IMR-90 (cell line): ENCODE data around the gene SYTL1. TPM values are rescaled to one million over a fixed set of nuclear protein-coding genes. Genes with fewer than 3 reads are reported as not detected.

ENCODE experiments used
- ATAC-seq: fragments of 200-7000 bp; cut with Tn5 transposase; 2 replicates; pipeline ENCODE4 v1.9.1; 2020; ENCODE audit warnings: low read depth, mild to moderate bottlenecking, moderate library complexity
- BruUV-seq: library from RNA; stranded (reverse); fragments of 400-500 nt; replicated peaks from 2 replicates; lab custom pipeline; 2021; lab: Mats Ljungman, UMichigan
- CTCF ChIA-PET: fragments of 300-600 bp; formaldehyde crosslinking; extraction: SDS; loops from one replicate; lab custom pipeline; 2021; ENCODE audit warnings: antibody characterized with exemption; lab: Yijun Ruan, JAX
- POLR2A ChIA-PET: fragments of 300-600 bp; sonication (Branson Sonifier 250); formaldehyde crosslinking; loops from one replicate; lab custom pipeline; 2022; ENCODE audit warnings: antibody characterized with exemption; ENCODE audit not compliant: unreplicated experiment; lab: Charles Lee
- DNase-seq: peaks from one replicate; pipeline ENCODE4 v3.0.0; 2013
- H2AFZ ChIP-seq: replicated peaks from 2 replicates; pipeline ENCODE3; 2013; ENCODE audit warnings: low read length, mild to moderate bottlenecking; ENCODE audit not compliant: poor library complexity
- H2AK5ac ChIP-seq: 2 replicates; pipeline ENCODE4 v1.6.1; 2013; ENCODE audit warnings: low read depth, low read length, inconsistent platforms
- H2AK9ac ChIP-seq: replicated peaks from 2 replicates; pipeline ENCODE3; 2013; ENCODE audit warnings: mild to moderate bottlenecking, low read depth, low read length, moderate library complexity; ENCODE audit not compliant: poor library complexity
- H2BK120ac ChIP-seq: 2 replicates; pipeline ENCODE4 v1.6.1; 2013; ENCODE audit warnings: low read depth, low read length, inconsistent platforms
- H2BK15ac ChIP-seq: 3 replicates; pipeline ENCODE4 v1.6.1; 2013; ENCODE audit warnings: low read depth, low read length, inconsistent platforms
- H2BK20ac ChIP-seq: 2 replicates; pipeline ENCODE4 v1.6.1; 2013; ENCODE audit warnings: low read depth, mild to moderate bottlenecking, inconsistent platforms, low read length, moderate library complexity
- H2BK5ac ChIP-seq: 2 replicates; pipeline ENCODE4 v1.6.1; 2013; ENCODE audit warnings: mild to moderate bottlenecking, low read depth, low read length, inconsistent platforms; ENCODE audit not compliant: poor library complexity, severe bottlenecking
- H3K14ac ChIP-seq: replicated peaks from 2 replicates; pipeline ENCODE4 v1.6.1; 2013; ENCODE audit warnings: low read depth, low read length, inconsistent platforms
- H3K18ac ChIP-seq: 2 replicates; pipeline ENCODE4 v1.6.1; 2013; ENCODE audit warnings: low read depth, low read length, control low read depth
- H3K23ac ChIP-seq: 2 replicates; pipeline ENCODE4 v1.6.1; 2013; ENCODE audit warnings: low read depth, low read length, inconsistent platforms
- H3K27ac ChIP-seq: 2 replicates; pipeline ENCODE4 v1.5.1; 2013; ENCODE audit warnings: mild to moderate bottlenecking, control low read depth, low read length; ENCODE audit not compliant: insufficient read depth
- H3K27me3 ChIP-seq: 2 replicates; pipeline ENCODE4 v1.6.1; 2013; ENCODE audit warnings: low read length; ENCODE audit not compliant: control insufficient read depth, insufficient read depth
- H3K36me3 ChIP-seq: 2 replicates; pipeline ENCODE4 v1.6.1; 2013; ENCODE audit warnings: low read length, mixed read lengths; ENCODE audit not compliant: control insufficient read depth, insufficient read depth
- H3K4ac ChIP-seq: 2 replicates; pipeline ENCODE4 v1.6.1; 2013; ENCODE audit warnings: low read depth, low read length, inconsistent platforms
- H3K4me1 ChIP-seq: 2 replicates; pipeline ENCODE4 v1.6.1; 2013; ENCODE audit warnings: low read length, mixed read lengths; ENCODE audit not compliant: control insufficient read depth, insufficient read depth
- H3K4me2 ChIP-seq: 2 replicates; pipeline ENCODE4 v1.6.1; 2013; ENCODE audit warnings: low read depth, mild to moderate bottlenecking, control low read depth, low read length, moderate library complexity
- H3K4me3 ChIP-seq: 2 replicates; pipeline ENCODE4 v1.5.1; 2013; ENCODE audit warnings: low read depth, mild to moderate bottlenecking, control low read depth, low read length, moderate library complexity; ENCODE audit not compliant: insufficient read depth
- H3K56ac ChIP-seq: 2 replicates; pipeline ENCODE4 v1.6.1; 2013; ENCODE audit warnings: low read length, inconsistent platforms; ENCODE audit not compliant: insufficient read depth; ENCODE audit errors: extremely low read depth
- H3K79me1 ChIP-seq, 2 experiments: 2 replicates each; pipeline ENCODE4 v1.6.1; 2013; ENCODE audit warnings: low read length in 2 of 2, inconsistent platforms in 1 of 2, low read depth in 1 of 2
- H3K9ac ChIP-seq: 2 replicates; pipeline ENCODE4 v1.6.1; 2013; ENCODE audit warnings: low read depth, low read length, control low read depth
- H3K9me1 ChIP-seq: 2 replicates; pipeline ENCODE4 v1.6.1; 2013; ENCODE audit warnings: low read length, inconsistent platforms; ENCODE audit not compliant: insufficient read depth
- H3K9me3 ChIP-seq: 2 replicates; pipeline ENCODE4 v1.6.1; 2013; ENCODE audit warnings: low read length; ENCODE audit not compliant: control insufficient read depth, insufficient read depth
- H4K20me1 ChIP-seq: 2 replicates; pipeline ENCODE4 v1.6.1; 2013; ENCODE audit warnings: low read length, inconsistent platforms; ENCODE audit not compliant: insufficient read depth
- H4K5ac ChIP-seq: 2 replicates; pipeline ENCODE4 v1.6.1; 2013; ENCODE audit warnings: mild to moderate bottlenecking, low read depth, low read length, control low read depth
- H4K8ac ChIP-seq, 2 experiments: 2 replicates each; pipeline ENCODE4 v1.6.1; 2013; ENCODE audit warnings: low read depth in 2 of 2, low read length in 2 of 2, control low read depth in 1 of 2, inconsistent platforms in 1 of 2
- H4K91ac ChIP-seq: 2 replicates; pipeline ENCODE4 v1.6.1; 2013; ENCODE audit warnings: low read depth, low read length, inconsistent platforms; ENCODE audit not compliant: insufficient read depth
- CEBPB ChIP-seq: IDR thresholded peaks from 2 replicates; pipeline ENCODE4 v1.6.1; 2012; ENCODE audit warnings: low read depth, low read length, improper control_type of control experiment
- CTCF ChIP-seq: conservative IDR thresholded peaks from 2 replicates; pipeline ENCODE4 v1.5.1; 2012; ENCODE audit warnings: mild to moderate bottlenecking, low read depth, low read length, improper control_type of control experiment
- ELK1 ChIP-seq: fragments of 150-350 bp; IDR thresholded peaks from 2 replicates; pipeline ENCODE4 v1.6.1; 2016; ENCODE audit warnings: low read depth, mild to moderate bottlenecking, low read length, moderate library complexity, borderline replicate concordance
- MXI1 ChIP-seq: IDR thresholded peaks from 2 replicates; pipeline ENCODE4 v1.6.1; 2012; ENCODE audit warnings: low read depth, mild to moderate bottlenecking, low read length, moderate library complexity, borderline replicate concordance
- POLR2A ChIP-seq: IDR thresholded peaks from 2 replicates; pipeline ENCODE4 v1.6.1; 2012; ENCODE audit warnings: mild to moderate bottlenecking, low read depth, low read length
- RAD21 ChIP-seq: IDR thresholded peaks from 2 replicates; pipeline ENCODE4 v1.6.1; 2012; ENCODE audit warnings: low read length, improper control_type of control experiment
- RCOR1 ChIP-seq: IDR thresholded peaks from 2 replicates; pipeline ENCODE4 v1.6.1; 2012; ENCODE audit warnings: mild to moderate bottlenecking, low read length, improper control_type of control experiment; ENCODE audit not compliant: insufficient replicate concordance
- SMC3 ChIP-seq: fragments of 150-350 bp; IDR thresholded peaks from 2 replicates; pipeline ENCODE4 v1.6.1; 2016; ENCODE audit warnings: low read depth, mild to moderate bottlenecking, antibody characterized with exemption, low read length, moderate library complexity
- USF2 ChIP-seq: fragments of 150-350 bp; IDR thresholded peaks from 2 replicates; pipeline ENCODE4 v1.6.1; 2017; ENCODE audit warnings: mild to moderate bottlenecking, antibody characterized with exemption, low read length, low read depth
- WGBS, 2 experiments: methylation state at CpG; one replicate each; pipeline versions ENCODE4 v1.1.5 to v1.1.7; 2013; ENCODE audit warnings: missing lambda C conversion rate in 2 of 2; ENCODE audit not compliant: insufficient read length in 1 of 2; ENCODE audit errors: extremely low coverage in 2 of 2; 5-methylcytosine and 5-hydroxymethylcytosine counted together
- dilution Hi-C: fragments of 300-500 bp; cut with HindIII; formaldehyde crosslinking; loops from one replicate; pipeline ENCODE4 v1.14.3; 2018; ENCODE audit warnings: low sequenced_read_pairs; ENCODE audit not compliant: unreplicated experiment
- in situ Hi-C: fragments of 300-500 bp; cut with MboI; formaldehyde crosslinking; loops from 3 replicates; pipeline ENCODE4 v1.14.3; 2019; ENCODE audit warnings: low sequenced_read_pairs, inconsistent platforms, mixed read lengths
- intact Hi-C: fragments of 100-400 bp; cut with micrococcal nuclease; formaldehyde crosslinking; loops from 2 replicates; pipeline ENCODE4 v1.10.0; 2022
- polyA plus RNA-seq, 3 experiments: library from polyadenylated mRNA; depleted of rRNA; stranded (reverse); fragments of >200 nt; gene quantifications; 2 replicates each; pipeline ENCODE4 v1.2.3, GENCODE V29; 2012; ENCODE audit warnings: low replicate concordance in 1 of 3
- total RNA-seq: library from RNA; depleted of rRNA; stranded (reverse); fragments of >200 nt; gene quantifications from 2 replicates; pipeline ENCODE4 v1.2.3, GENCODE V29; 2012

The SYTL1 gene
- total and polyA plus RNA-seq, 2 of the 4 experiments (the other 2 are of a cell fraction): 0.18 to 1.0 TPM

GRCh38 chr1:27331426-27331825 is 10.4 kb upstream of the SYTL1 start:
- no peak overlapping the region for H2AFZ ChIP-seq
- H4K91ac ChIP-seq: no peak overlapping the region
- H2BK15ac ChIP-seq: no peak overlapping the region
- H3K9me1 ChIP-seq: peaks cover 3% of the 10 kb centered on the region; the same call in 1 of the 2 replicates
- no peak overlapping the region for H2AK5ac ChIP-seq
- H2BK20ac ChIP-seq: no peak overlapping the region
- H3K4me1 ChIP-seq: 0 out of 2 replicates have a peak, but pooled peaks cover 2% of the 10 kb centered on the region
- CTCF ChIA-PET: no interaction called here
- DNase-seq (no peak), ATAC-seq (no peak)
- TF ChIP-seq RAD21: no peak
- no peak for TF ChIP-seq ELK1
- no peak for TF ChIP-seq CEBPB
- no peak for TF ChIP-seq POLR2A
- no peak for TF ChIP-seq SMC3
- no peak for TF ChIP-seq RCOR1
- no peak for TF ChIP-seq CTCF
- TF ChIP-seq MXI1: no peak
- TF ChIP-seq USF2: no peak
- WGBS, 2 experiments: 100% methylated on average over 1 of the region's 3 CpGs; no CpG with 5 or more reads in 1 of the 2 experiments
- no peak overlapping the region for H3K56ac ChIP-seq
- BruUV-seq: no TSS peak
- in situ Hi-C loops (no loop called here), dilution Hi-C loops (no loop called here), intact Hi-C loops (no loop called here)
- H4K20me1 ChIP-seq: peaks cover 44% of the 10 kb centered on the region
- POLR2A ChIA-PET: no interaction called here
- no peak overlapping the region for H2BK5ac ChIP-seq
- no peak overlapping the region for H3K4me3 ChIP-seq
- no peak overlapping the region for H3K18ac ChIP-seq
- H4K5ac ChIP-seq: no peak overlapping the region
- no peak overlapping the region for H3K14ac ChIP-seq
- no peak overlapping the region for H3K4ac ChIP-seq
- no peak overlapping the region for H2AK9ac ChIP-seq
- no peaks in the 10 kb centered on the region for H3K9me3 ChIP-seq
- no peak overlapping the region for H4K8ac ChIP-seq
- H3K27me3 ChIP-seq: no peaks in the 10 kb centered on the region
- H3K9ac ChIP-seq: no peak overlapping the region
- H3K79me1 ChIP-seq: peaks cover 13 to 52% of the 10 kb centered on the region in 2 experiments
- H3K36me3 ChIP-seq: peaks cover 56% of the 10 kb centered on the region
- no peak overlapping the region for H3K27ac ChIP-seq
- no peak overlapping the region for H2BK120ac ChIP-seq
- H3K4me2 ChIP-seq: no peak overlapping the region
- no peak overlapping the region for H3K23ac ChIP-seq
